Activated CD8-positive, alpha-beta T cell treated with anti-CD3 and anti-CD28 coated beads for 36 hours (primary cell): Measurements from ENCODE around the gene CEBPZOS. TPM values are rescaled to one million over a fixed set of nuclear protein-coding genes. Genes with fewer than 3 reads are reported as not detected.
A peak's percentile ranks its signal among the peaks of the same experiment; 100 is the strongest.

Experiments used
- ATAC-seq: fragments of 200-7000 bp; cut with Tn5 transposase; one replicate; pipeline ENCODE4 v1.10.0; 2021; ENCODE audit warnings: mild to moderate bottlenecking, moderate library complexity
- CTCF ChIA-PET: fragments of 350-600 bp; sonication (Branson Sonifier 250); formaldehyde crosslinking; loops from one replicate; lab custom pipeline; 2021; ENCODE audit warnings: antibody characterized with exemption; lab: Charles Lee
- POLR2A ChIA-PET: fragments of 350-600 bp; sonication (Branson Sonifier 250); formaldehyde crosslinking; loops from one replicate; lab custom pipeline; 2021; ENCODE audit warnings: antibody characterized with exemption; lab: Charles Lee
- DNase-seq: peaks from one replicate; pipeline ENCODE4 v3.0.0-alpha.2; 2020
- H3K27ac Mint-ChIP-seq: one replicate; pipeline ENCODE4 v1.8.0; 2021; ENCODE audit warnings: mild to moderate bottlenecking, mixed read lengths
- H3K27me3 Mint-ChIP-seq: one replicate; pipeline ENCODE4 v1.8.0; 2021; ENCODE audit warnings: mixed read lengths
- H3K36me3 Mint-ChIP-seq: one replicate; pipeline ENCODE4 v1.8.0; 2021; ENCODE audit warnings: low read depth, mixed read lengths
- H3K4me1 Mint-ChIP-seq: one replicate; pipeline ENCODE4 v1.8.0; 2021; ENCODE audit warnings: low read depth, mixed read lengths
- H3K4me3 Mint-ChIP-seq: one replicate; pipeline ENCODE4 v1.8.0; 2021; ENCODE audit warnings: mild to moderate bottlenecking, moderate library complexity, mixed read lengths
- H3K9me3 Mint-ChIP-seq: one replicate; pipeline ENCODE4 v1.8.0; 2021; ENCODE audit warnings: mixed read lengths
- intact Hi-C: fragments of 100-400 bp; cut with micrococcal nuclease; formaldehyde crosslinking; loops from one replicate; pipeline ENCODE4 v1.10.0; 2022
- total RNA-seq, 2 experiments: library from RNA; stranded (reverse); gene quantifications; one replicate each; pipeline ENCODE4 v1.2.3, GENCODE V29; 2021
- TF ChIP-seq, protein P1 (sequence below): fragments of 200-600 bp; IDR thresholded peaks from one replicate; pipeline ENCODE4 v1.8.0; 2022; ENCODE audit warnings: antibody characterized with exemption, mild to moderate bottlenecking

The CEBPZOS gene
- total RNA-seq, 2 experiments from 2014 or later: 43.7 to 48.4 TPM

DNA sequence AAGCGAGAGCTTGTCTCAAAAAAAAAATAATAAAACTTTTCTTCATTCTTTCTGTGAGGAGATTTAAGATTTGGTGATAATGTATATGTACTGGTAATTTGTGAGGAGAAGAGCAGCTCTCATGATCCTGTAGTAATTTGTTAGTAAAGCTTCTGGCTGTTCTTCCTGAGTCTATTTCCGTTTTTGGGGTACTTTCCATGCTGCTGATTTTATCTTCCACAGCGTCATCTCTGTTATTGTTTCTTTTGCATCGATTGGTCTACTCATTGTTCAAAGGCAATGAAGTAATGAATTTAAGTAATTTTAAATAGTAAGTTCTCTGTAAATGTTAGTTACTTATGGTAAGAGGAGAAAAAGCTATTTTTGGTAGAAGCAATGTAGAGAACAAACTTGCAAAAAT, 47.1 kb downstream of the CEBPZOS start:
- no peak overlapping the region for H3K4me3 Mint-ChIP-seq
- peaks cover 41% of the 10 kb centered on the region for H3K36me3 Mint-ChIP-seq
- no peak overlapping the region for H3K27ac Mint-ChIP-seq
- H3K4me1 Mint-ChIP-seq: peaks cover 9% of the 10 kb centered on the region
- POLR2A ChIA-PET: interaction anchor here (1.1 kb wide), 1 partner anchor 12 kb away, joined by 4 read pairs; the partner anchor contains the start of genes CEBPZ and NDUFAF7
- TF ChIP-seq, protein P1, sequence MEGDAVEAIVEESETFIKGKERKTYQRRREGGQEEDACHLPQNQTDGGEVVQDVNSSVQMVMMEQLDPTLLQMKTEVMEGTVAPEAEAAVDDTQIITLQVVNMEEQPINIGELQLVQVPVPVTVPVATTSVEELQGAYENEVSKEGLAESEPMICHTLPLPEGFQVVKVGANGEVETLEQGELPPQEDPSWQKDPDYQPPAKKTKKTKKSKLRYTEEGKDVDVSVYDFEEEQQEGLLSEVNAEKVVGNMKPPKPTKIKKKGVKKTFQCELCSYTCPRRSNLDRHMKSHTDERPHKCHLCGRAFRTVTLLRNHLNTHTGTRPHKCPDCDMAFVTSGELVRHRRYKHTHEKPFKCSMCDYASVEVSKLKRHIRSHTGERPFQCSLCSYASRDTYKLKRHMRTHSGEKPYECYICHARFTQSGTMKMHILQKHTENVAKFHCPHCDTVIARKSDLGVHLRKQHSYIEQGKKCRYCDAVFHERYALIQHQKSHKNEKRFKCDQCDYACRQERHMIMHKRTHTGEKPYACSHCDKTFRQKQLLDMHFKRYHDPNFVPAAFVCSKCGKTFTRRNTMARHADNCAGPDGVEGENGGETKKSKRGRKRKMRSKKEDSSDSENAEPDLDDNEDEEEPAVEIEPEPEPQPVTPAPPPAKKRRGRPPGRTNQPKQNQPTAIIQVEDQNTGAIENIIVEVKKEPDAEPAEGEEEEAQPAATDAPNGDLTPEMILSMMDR: no peak
- no peaks in the 10 kb centered on the region for H3K9me3 Mint-ChIP-seq
- CTCF ChIA-PET: interaction anchor here (1.0 kb wide), 1 partner anchor 20 kb away, joined by 3 read pairs; no protein-coding TSS in a partner anchor
- ATAC-seq (no peak), DNase-seq (no peak)
- H3K27me3 Mint-ChIP-seq: no peaks in the 10 kb centered on the region
- intact Hi-C loops: no loop called here

DNA sequence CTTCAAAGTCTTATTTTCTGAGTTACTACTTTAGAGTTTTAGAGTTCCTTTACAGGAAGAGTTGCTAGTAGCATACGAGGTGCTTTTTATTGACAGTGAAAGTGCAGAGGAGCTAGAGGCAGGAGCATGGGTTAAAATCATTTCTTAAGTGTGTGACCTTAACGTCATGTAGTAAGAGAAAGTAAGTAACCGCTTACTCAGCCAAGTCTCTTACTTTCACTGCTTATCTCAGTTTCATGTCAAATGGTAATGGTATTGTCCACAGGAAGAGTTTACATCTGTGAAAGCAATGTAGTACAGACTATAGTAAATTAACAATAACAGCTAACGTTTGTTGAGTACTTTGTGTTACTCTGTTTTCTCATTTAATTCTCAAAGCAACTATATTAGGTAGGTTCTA, 47.7 kb downstream of the CEBPZOS start:
- peak; percentile 66 for ATAC-seq
- TF ChIP-seq, protein P1: no peak
- DNase-seq: no peak
- peaks cover 9% of the 10 kb centered on the region for H3K4me1 Mint-ChIP-seq
- no peak overlapping the region for H3K4me3 Mint-ChIP-seq
- no peaks in the 10 kb centered on the region for H3K9me3 Mint-ChIP-seq
- intact Hi-C loops: no loop called here
- no peaks in the 10 kb centered on the region for H3K27me3 Mint-ChIP-seq
- no peak overlapping the region for H3K27ac Mint-ChIP-seq
- H3K36me3 Mint-ChIP-seq: peaks cover 40% of the 10 kb centered on the region
- ChIA-PET POLR2A (interaction anchor here (0.6 to 1.1 kb wide), 3 partner anchors 12 to 129 kb away, joined by 3 to 4 read pairs (median 3); partner anchors contain the start of genes CEBPZ and NDUFAF7), CTCF (interaction anchor here (1.0 kb wide), 1 partner anchor 21 kb away, joined by 3 read pairs; no protein-coding TSS in a partner anchor)

DNA sequence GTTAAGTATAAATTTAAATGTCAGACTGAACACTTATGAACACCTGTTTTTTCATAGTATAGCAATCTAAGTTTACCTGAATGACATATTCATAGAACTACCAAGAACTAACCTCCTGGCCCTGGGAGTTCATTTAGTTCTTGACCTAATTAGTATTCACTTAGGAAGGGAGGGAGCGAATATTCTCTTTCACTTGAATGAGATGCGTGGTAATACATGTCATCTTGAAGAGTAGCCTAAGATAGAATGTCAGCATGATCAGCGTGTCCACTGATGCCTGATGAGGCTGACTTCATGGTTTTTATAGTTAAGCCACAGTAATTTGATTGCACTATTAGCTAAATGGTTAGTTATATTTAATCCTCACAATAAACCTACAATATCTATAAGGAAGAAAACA, 48.5 kb downstream of the CEBPZOS start:
- ChIA-PET POLR2A (interaction anchor here (0.6 to 1.0 kb wide), 2 partner anchors 102 to 128 kb away, joined by 3 read pairs; no protein-coding TSS in a partner anchor), CTCF (no interaction called here)
- no peak for ATAC-seq
- H3K27ac Mint-ChIP-seq: no peak overlapping the region
- DNase-seq: no peak
- peaks cover 37% of the 10 kb centered on the region for H3K36me3 Mint-ChIP-seq
- no peaks in the 10 kb centered on the region for H3K9me3 Mint-ChIP-seq
- no peaks in the 10 kb centered on the region for H3K27me3 Mint-ChIP-seq
- no peak overlapping the region for H3K4me3 Mint-ChIP-seq
- peaks cover 9% of the 10 kb centered on the region for H3K4me1 Mint-ChIP-seq
- TF ChIP-seq, protein P1: no peak
- intact Hi-C loops: no loop called here

DNA sequence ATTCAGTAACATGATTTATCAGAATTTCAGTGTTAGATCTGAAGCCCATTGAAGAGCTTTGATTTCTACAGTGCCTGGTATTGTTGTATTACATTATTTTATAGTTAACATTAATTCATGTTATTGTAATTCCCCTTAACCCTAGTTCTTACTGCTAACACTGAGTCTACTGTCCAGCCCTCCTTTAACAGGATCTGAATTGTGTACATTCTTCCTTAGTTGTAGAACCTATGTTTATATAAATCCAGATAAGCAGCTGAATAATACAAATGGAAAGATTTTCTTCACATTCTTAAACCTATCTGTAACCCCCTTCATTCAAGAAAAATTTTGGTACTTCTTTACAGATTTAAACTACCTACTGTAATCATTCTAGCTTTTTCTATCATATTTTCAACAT, 49.9 kb downstream of the CEBPZOS start:
- no peak overlapping the region for H3K4me3 Mint-ChIP-seq
- no peak for DNase-seq
- peaks cover 29% of the 10 kb centered on the region for H3K36me3 Mint-ChIP-seq
- POLR2A ChIA-PET: no interaction called here
- no peak for ATAC-seq
- CTCF ChIA-PET: interaction anchor here (2.2 kb wide), 1 partner anchor 78 kb away, joined by 7 read pairs; no protein-coding TSS in a partner anchor
- TF ChIP-seq, protein P1: no peak
- H3K4me1 Mint-ChIP-seq: peaks cover 9% of the 10 kb centered on the region
- no peaks in the 10 kb centered on the region for H3K27me3 Mint-ChIP-seq
- intact Hi-C loops: no loop called here
- H3K9me3 Mint-ChIP-seq: no peaks in the 10 kb centered on the region
- H3K27ac Mint-ChIP-seq: no peak overlapping the region

DNA sequence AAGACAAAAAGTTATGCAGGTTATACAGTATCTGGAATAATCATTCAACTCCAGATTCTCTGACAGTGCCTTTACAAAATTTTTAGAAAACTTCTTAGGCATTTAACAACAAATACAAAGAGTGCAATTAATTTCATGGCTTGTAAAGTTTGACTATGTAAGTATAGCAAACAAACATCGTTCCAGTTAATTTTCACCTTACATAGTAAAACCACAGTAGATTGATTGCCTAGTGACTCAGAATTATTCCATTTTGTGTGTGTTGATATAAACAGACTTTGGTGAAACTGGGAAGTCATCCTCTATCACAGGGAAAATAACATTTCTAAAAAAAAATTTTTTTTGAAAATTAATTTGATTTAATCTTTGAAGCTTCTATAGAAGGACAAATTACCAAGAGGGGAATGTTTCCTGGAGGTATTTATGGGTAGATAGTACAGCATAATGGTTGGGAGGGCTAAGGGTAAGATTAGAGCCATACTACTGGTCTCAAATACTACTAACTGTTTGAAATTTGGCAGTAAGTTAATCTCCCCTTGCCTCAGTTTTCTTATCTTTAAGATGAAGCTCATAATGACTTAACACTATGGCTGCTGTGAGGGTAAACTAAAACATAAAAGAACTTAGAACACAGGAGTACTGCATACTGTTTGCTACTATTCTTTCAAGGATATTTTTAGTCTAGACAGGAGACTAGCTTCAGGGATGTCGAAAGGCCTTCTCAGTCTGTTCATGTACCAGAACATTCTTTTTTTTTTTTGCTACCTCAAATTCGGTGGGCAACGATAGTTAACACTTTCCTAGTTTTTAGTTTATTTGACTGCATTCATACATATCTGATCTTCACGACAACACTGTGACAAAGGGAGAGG, 54.8 kb downstream of the CEBPZOS start:
- intact Hi-C loops: no loop called here
- TF ChIP-seq, protein P1: no peak
- Mint-ChIP-seq H3K36me3 (peaks cover 25% of the 10 kb centered on the region), H3K27me3 (no peaks in the 10 kb centered on the region), H3K27ac (no peak overlapping the region), H3K9me3 (no peaks in the 10 kb centered on the region), H3K4me3 (no peak overlapping the region), H3K4me1 (peaks cover 2% of the 10 kb centered on the region)
- ATAC-seq (no peak), DNase-seq (no peak)
- ChIA-PET POLR2A (no interaction called here), CTCF (no interaction called here)
